Stimulated activated CD4-positive, alpha-beta T cell treated with anti-CD3 and anti-CD28 coated beads, Interleukin-1b, Interleukin-23, amount 100 ng/mL, for 1 hour (primary cell): ENCODE results near the gene FAM184A.

Source experiments
- DNase-seq, 2 donors: peaks; one replicate each; pipeline ENCODE4 v3.0.0-alpha.2; 2020; ENCODE audit warnings: low read depth in 2 of 2

Gene FAM184A

DNA sequence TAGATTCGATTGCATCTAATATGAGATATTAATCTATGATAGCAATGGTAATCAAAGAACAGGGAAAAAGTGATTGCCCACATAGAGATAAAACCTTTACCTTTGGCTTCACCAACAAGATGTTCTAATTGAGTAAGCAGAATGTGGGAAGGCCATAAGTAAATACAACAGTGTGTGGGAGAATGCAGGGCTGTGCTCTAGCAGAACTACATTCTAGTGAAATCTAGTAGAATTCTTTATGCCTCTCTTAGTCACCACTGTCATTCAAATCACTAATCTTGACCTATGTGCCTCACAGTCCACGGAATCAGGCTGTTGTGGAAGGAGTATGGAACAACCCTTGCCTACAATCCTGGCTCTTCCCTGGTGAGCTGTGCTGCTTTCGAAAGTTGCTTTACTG lies 113.1 kb downstream of the FAM184A start:
- DNase-seq = no peak

DNA sequence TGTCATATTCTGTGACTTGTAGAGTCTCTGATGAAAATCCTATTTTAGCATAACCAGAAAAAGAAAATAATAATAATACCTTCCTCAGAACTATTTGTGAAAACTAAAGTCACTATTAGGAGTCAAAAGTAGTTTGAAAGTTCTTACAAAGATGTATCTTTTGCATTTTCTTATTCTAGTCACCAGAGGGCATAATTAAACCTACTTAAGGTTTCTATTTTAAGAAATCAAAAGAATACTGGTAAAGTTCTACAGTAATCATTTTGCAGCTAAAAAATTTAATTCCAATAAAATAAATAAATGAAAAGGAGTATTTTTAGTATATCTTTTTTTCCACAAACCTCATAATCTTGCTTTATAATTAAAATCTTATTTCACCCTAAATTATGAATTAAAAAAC lies 115.5 kb downstream of the FAM184A start:
- DNase-seq = no peak

DNA sequence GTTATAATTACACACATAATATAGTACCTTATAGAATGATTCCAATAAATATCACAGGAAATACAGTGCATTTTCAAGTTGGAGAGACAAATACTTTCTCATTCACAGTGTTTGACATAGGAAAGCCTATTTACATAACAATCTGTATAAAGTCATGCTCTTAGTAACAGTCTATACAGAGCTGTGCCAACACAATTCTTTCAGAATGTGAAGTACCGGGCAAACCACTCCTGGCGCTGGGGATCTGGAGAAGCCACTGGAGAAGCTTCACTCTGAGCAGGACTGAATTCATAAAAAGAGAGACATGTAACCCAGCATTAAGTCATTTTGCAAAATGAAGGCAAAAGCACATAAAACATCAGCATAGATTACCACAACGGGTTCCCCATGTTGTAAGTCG lies 118.6 kb downstream of the FAM184A start:
- DNase-seq = no peak

DNA sequence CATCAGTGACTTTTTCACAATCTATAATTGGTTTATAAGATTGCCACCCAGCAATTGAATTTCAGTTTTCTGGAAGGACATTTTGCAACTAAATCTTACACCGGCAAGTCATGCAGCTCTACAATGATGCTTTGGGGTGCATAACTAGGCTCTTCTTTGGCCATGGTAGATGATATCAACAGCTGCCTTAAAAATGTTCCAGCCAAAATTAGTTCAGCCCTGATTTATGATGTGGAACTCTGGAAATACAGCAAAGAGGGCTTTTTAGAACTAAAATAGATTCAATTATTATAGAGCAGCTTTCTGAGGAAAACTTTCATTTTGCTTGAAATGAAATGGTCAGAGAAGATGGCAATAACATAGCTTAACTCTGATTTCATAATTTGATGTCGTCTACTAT lies 125.1 kb downstream of the FAM184A start:
- DNase-seq = no peak

DNA sequence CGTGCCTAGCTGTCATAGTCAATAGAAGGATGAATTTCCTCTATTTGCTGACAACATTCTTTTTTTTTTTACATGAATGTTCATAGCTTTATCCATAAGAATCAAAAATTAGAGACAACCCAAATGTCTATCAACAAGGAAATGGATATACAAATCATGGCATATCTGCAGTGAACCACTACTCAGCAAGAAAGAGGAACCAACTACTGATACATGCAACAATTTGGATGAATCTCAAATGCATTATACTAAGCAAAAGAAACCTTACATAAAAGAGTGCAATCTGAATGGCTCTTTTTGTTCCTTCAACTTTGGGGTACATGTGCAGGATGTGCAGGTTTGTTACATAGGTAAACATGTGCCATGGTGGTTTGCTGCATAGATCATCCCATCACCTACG lies 125.8 kb downstream of the FAM184A start:
- no peak for DNase-seq

DNA sequence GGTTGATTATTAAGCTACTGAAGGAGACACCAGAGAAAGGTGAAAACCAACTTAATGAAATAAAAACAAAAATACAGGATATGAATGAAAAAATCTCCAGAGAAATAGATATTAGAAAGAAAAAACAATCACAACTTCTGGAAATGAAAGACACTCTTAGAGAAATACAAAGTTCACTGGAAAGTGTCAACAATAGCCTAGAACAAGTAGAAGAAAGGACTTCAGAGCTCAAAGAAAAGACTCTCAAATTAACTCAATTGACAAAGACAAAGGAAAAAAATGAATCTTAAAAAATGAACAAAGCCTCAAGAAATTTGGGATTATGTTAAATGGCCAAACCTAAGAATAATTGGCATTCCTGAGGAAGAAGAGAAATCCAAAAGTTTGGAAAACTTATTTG lies 133.2 kb downstream of the FAM184A start:
- DNase-seq = no peak

DNA sequence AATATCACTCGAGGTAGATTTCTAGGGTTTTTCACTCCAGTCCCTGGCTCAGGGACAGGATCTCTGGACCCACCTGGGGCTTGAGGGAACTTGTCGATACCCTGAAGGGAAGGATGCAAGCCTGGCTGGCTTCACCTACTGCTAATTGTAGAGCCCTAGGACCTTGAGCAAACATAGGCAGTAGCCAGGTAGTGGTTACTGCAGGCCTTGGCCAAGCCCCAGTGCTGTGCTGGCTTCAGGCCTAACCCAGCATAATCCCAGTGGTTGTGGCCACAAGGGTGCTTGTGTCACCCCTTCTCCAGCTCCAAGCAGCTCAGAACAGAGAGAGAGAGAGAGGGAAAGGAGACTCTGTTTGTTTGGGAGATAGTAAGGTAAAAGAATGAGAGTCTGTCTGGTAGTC lies 137.7 kb downstream of the FAM184A start:
- no peak for DNase-seq

DNA sequence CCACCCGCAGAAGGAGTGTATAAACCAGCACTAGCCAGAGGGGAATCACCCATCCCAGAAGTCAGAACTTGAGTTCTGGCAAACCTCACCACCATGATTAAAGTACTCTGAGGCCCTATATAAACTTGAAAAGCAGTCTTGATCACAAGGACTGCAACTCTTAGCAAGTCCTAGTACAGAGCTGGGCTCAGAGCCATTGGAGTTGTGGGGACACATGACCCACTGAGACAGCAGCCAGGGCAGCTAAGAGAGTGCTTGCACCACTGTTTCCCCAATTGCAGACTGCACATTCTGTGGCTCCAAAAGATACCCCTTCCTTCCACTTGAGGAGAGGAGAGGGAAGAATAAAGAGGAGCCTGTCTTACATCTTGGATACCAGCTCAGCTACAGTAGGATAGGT lies 138.8 kb downstream of the FAM184A start:
- no peak for DNase-seq

DNA sequence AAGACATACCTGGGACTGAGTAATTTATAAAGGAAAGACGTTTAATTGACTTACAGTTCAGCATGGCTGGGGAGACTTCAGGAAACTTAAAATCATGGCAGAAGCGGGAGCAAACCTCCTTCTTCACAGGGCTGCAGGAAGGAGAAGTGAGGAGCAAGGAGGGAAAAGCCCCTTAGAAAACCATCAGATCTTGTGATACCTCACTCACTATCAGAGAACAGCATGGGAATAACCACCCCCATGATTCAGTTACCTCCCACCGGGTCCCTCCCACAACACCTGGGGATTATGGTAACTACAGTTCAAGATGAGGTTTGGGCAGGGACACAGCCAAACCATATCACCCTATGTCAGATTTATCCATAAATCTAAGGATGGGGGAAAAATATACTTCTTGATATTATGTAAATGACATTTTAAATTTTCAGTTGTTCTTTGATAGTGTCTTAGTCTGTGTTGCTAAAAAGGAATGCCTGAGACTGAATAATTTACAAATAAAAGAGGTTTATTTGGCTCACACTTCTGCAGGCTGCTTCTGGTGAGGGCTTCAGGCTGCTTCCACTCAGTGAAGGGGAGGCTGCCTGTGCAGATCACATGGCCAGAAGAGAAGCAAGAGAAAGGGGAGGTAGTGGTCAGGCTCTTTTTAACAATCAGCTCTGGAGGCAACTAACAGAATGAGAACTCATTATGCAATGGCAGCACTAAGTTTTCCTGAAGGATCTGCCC lies 142.3 kb downstream of the FAM184A start:
- no peak for DNase-seq

DNA sequence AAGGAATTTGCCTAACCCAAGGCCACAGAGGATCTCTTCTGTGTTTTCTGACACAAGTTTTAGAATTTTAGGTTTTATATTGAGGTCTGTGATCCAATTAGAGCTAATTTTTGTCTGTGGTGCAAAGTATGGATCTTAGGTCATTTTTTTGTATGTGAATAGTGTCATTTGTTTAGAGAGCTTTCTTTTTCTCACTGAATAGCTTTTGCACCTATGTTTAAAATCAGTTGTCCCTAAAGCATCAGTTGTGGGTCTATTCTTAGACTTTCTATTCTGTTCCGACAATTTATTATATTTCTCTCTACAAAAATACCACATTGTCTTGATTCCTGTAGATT lies 143.2 kb downstream of the FAM184A start:
- no peak for DNase-seq

DNA sequence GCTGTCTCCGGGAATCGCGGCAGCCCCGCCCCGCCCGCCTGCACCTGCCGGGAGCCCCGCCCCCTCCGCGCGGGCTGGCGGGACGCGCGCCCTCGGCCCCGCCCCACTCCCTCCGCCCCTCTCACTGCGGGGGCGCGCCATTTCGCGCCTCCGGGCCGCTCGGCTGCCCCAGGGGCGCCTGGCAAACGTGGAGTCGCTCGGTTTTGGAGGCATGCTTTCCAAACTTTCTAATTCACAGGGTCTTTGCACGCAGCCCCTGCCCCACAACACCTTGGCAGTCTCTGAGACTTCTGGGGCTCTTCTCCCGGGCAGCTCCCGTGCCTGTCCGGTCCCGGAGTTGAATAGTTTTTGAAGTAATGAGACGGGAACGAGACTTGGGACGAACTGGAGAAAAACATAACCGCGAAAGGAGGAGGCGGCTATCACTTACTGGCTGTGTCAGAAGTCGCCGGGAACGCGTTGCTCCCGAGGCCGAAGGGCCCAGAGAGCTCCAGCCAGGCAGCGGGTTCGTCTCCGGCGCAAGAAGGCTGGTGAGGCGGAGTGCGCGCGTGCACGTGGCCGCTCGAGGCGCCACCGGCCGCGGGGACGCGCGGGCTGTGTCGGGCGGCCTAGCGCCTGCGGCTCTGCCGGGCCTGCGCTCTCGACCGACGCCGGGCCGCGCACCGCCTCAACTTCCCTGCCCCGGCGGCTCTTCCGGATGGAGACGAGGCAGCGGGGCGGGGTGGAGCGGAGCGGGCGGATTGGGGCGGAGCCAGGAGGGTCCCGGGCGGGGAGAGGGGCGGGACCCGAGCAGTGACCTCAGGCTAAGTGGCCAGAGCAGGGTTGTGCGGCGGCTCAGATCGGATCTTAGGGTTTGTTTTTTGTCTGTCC lies 143.8 kb downstream of the FAM184A start, which contains the start of gene MCM9:
TSS of gene MCM9 (minus strand) at position 699 of the 870 bp plus-strand sequence. CDS start 3,436 bp downstream, outside the sequence.
- peak; percentile 63 to 81 for DNase-seq

DNA sequence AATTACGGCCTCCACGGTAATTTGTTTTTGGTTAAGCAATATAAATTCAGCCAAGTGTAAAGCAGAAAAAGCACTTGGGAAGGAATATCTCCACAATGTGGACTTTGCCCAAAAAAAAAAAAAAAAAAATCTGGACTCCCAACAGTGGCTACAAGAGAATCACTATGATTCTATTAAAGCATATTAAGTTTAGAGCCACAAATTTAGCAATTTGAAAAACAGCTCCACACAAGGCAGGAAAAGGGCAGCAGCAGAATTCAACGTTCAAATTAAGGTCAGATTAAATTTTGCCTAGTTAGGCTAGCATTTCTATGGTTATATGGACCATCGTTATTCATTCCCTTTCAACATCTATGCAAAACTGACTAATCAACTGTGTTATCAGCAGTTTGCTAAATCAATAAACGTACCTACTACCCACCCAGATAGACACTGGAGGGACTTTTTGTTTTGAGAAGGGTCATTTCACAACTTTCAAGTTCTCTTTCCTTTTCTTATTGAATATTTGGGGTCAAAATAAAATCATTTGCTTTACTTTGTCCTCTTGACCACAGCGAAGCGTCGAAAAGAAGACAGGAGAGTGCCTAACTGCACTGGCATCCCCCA lies 144.5 kb downstream of the FAM184A start:
- no peak for DNase-seq

DNA sequence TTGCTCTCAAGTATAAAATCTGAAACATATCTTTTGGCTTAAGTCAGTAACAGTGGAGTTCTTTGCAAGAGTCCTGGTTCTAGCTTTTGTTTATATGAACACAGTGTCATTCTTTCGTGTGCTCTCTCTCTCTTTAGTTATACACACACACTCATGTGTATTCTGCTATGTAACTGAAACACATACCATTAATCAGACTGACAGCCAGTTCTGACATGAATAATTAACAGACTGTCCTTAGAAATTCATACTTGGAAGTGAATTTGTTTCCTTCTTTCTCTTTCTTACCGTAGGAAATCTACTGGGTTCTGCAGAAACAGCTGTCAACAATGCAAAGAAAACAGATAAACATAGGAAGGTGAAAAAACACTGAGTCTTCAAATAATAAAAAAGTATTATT lies 146.0 kb downstream of the FAM184A start:
- DNase-seq = no peak

DNA sequence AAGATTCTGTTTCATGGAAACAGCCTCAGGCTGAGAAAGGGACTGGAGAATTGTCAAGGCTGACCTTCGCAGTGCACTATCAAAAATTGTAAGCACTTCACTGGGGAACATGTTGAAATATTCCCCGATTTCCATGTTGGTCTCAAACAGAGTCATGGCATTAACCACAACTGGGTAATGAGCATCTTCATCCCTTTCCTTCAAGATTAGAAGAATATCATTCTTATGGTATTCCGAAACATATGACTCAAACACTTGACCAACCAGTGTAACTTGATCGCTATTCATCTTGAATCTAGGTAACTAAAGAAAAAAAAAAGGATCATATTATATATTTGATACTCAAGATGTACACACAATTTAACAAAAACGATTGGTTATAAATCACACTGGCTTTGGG lies 147.0 kb downstream of the FAM184A start:
- no peak for DNase-seq

DNA sequence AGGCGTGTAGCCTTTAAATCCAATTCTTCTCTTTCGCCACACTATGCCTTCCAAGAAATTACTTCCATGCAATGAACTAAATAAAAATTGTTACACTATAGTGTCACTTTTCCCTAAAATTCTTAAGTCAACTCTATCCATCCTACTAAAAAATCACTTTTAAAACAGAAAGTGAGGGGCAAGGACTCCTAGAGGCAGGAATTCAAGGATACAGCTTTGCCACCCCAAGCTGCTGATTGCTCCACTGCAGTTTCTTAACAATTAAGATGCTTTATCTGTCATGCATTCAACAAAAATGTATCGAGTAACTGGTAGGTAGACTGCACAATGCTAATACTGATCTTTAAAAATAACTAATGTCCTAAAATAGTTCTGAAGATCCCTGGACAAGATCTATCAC lies 147.8 kb downstream of the FAM184A start:
- no peak for DNase-seq

DNA sequence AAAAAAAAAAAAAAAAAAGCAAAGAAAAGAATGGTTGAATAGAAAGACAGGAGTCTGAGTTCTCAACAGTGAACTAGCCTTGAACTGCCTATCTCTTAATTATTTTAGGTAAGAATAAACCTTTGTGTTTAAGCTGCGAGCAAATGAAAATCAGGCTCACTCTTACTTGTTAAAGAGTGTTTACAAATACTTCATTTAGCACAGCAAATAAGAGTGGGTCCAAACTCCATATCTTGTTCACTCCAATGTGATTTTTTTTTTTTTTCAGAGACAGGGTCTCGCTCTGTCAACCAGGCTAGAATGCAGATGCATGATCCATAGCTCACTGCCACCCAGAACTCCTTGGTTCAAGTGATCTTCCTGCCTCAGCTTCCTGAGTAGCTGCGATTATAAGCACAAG lies 155.4 kb downstream of the FAM184A start:
- no peak for DNase-seq

DNA sequence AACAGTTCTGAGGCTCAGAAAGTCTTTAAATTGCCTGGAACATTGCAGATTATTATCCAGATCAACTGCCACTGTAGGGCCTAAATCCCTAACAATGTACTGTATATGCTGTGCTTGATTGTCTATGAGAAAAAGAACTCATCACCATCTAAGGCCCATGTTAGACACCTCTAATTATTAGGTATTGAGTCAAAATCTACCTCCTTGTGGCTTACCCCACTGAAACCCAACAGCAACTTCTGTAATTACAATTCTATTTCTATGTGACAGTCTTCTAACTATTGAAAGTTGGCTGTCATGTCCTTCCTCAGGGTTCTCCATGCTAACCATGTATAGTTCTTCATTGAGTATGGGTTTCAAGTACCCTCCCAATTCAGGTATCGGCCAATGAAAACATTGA lies 157.4 kb downstream of the FAM184A start:
- no peak for DNase-seq

DNA sequence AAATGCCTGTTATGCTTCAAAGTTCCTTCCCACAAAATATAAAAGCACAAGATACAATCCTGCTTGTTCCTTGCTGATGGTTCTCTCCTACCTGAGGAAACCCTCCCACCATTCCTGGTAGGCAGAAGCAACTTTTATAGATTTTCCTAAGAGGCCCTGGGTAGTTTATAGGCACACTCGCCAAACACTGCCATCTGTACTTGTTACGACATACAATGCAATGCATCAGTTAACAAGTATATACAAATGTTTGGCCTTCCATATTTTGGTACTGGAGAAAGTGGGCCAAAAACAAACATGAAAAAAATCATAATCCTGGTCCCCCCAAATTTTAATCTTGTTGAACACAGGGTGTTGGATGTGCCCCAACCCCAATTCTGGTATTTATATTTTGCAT lies 160.1 kb downstream of the FAM184A start:
- DNase-seq = no peak

DNA sequence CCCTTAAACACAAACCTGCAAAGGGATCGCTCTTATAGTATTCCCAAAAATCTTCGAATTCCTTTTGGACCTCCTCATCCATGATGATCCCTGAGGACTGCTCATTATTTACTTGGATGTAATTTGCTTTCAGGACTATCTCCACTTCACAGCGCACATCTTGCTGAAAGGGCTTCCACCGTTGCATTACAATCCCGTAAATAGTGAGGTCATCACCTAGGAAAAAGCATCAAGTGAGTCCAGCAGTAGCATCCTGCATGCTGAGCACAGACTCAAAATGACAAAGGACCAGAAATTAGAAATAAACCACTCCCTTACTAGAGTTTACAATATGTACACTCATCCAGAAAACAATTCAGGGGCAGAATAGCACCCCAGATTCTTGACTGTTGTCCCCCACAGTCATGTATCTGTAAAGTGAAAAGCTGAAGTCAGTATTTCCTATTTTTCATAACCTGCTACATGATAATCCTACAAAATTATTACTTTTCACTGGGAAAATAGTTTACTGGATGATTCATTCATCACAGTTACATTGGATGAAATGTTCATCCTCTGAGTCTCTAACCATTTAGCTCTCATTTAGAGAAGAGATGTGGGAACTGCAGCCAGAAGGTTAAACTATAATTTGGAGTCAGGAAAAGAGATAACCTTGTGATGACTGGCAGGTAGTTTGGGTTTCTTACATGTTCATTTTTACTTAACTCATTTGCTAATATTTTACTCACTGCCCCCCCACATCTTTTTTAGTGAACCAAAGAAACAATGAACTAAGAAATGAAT lies 160.7 kb downstream of the FAM184A start:
- DNase-seq = no peak

DNA sequence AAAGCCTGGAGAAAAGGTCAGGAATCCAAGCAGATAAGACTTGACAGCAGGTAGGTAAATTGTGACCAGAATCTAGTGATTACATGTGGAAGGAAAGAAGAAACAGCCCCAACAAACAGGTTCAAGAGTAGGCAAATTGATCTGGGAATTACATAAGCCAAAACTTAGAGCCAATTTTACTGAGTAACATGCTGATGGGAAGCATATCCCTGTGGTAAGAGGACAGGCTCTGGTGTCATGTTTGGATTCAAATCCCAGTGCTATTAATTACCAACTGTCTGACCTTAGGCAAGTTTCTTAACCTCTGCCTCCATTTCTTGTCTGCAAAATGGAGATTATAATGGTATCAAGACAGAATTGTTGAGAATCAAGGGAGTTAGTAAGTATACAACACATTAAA lies 163.9 kb downstream of the FAM184A start:
- DNase-seq = no peak

DNA sequence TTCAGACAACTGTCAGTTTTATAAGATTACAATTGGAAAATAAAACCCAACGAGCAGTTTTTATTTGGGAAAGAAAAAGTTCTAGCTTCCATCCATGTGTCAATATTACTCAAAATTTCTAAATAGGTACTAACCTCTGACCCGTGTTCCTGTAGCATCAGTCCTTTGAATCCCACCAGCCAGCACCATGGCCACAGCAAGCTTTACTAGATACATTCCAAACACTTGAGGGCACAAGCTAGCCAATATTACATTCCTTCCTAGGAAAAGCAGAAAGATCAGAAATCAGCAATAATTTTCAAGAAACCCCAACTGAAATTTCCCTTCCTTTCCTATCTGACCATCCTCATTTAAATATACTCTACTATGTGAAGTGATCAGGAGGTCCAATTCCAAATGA lies 165.3 kb downstream of the FAM184A start:
- no peak for DNase-seq

DNA sequence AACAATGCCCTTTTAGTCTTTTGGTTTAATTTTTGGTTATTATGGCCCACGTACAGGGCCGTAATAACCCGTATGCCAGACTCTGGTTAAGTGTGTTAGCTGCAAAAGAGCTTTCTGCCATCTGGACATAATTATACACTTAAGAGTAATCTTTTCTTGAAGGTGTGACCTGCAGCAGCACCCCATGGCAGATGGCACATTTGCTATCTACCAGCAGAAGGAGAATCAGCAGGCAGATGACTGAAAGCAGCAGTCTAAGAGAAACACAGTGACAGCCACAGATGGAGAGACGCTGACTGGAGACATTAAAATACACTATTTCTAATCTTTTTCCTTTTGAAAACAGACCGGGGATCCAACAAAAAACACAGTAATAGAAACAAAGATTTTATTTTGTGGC lies 165.8 kb downstream of the FAM184A start:
- no peak for DNase-seq
